ENCODE data around the gene SEC11C.
"Not testable (repeated sequence)": the region's sequence is repeated elsewhere in the genome, so short reads cannot be mapped to it uniquely, and the experiment has no call there.

The SEC11C gene

DNA sequence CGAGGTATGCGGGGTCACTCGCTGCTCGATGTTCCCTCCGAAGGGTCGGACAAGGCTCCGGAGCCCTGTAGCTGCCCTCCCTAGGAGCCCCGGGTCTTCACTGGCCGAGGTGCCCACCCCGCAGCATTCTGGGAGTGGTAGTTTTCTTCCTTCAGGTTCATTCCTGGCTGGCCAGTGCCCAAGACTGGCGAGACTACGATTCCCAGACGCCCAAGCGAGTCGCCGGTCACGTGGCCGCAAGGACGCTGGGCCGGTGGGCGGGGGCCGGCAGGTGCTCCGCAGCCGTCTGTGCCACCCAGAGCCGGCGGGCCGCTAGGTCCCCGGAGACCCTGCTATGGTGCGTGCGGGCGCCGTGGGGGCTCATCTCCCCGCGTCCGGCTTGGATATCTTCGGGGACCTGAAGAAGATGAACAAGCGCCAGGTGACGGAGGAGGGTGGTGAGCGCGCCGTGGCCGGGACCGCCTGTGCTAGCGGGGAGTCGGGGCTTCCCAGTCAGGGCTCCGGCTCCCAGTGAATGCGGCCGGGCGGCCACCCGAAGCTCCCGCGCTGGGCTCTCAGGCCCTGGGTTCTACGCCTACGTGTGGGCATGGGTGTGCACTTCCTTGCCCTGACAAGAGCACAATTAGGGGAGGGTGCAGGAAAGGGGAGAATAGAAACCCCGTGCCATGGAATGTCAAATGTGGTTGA, at the start of gene SEC11C:
Gene SEC11C, plus strand, starts transcription at position 270 of the 687 bp plus-strand sequence. Its CDS starts 65 bp downstream, at position 335.
- DNase-seq, result peak; percentile 95 to 98

- no peak for DNase-seq
Observed at GRCh38 chr18:59090966-59091603, 48.6 kb upstream of the SEC11C start.

- DNase-seq, result no peak
Observed at GRCh38 chr18:59093668-59094067, 46.0 kb upstream of the SEC11C start.

GRCh38 chr18:59094569-59094968, 45.1 kb upstream of the SEC11C start:
- no peak for DNase-seq

- DNase-seq, result peak; percentile 99 to 100
Observed at GRCh38 chr18:59096098-59096789, 43.4 kb upstream of the SEC11C start.

DNA sequence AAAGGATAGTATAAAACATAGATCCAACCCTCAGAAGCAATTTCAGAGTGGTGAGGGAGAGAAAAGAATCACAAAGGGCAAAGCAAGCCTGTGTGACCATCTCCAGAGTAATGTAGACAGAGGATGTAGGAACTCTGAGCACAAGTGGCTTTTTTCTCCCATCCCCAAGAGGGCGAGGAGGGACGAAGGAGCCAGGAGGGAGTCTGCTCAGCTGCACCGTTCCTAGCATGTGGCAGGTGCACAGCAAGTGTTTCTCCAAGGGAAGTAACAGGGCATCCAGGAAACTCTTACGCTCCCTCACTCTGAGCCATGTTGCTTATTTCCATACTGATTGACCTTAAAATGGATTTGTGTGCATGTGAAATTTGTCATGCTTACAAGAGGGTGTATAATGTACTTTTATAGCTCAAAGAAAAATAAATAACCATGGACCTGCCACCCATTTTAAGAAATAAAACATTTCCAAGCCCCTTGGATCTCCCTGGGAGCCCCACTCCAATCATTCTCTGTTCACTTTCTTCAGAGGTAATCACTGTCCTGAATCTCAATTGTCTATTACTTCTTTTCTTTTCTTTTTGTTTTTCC, 37.8 kb upstream of the SEC11C start:
- no peak for DNase-seq

GRCh38 chr18:59109375-59109774, 30.3 kb upstream of the SEC11C start:
- peak in 1 of 2 experiments; percentile 13 for DNase-seq

DNA sequence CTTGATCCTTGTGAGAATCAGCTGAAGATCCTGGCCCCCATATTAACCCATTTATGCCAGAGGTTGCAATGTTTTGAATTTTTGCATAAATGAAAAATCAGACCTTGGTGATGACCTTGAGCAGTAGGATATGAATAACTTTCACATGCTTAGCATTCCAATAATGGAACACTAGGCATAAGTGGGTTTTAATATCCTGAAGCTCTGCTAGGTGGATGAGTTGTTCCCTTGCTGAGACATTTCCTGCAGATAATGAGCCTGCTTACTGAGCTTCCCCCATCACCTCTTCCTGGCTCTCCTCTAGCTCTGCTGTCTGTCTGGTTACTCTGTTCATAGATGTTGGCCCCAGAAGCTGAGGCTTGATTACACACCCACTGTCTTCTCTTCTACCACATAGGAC, 25.5 kb upstream of the SEC11C start:
- DNase-seq, result no peak

- no peak for DNase-seq
Observed at GRCh38 chr18:59123588-59124369, 15.9 kb upstream of the SEC11C start.

GRCh38 chr18:59124370-59124704, 15.3 kb upstream of the SEC11C start:
- DNase-seq, result no peak

- DNase-seq, result peak in 1 of 2 experiments; percentile 18
Observed at GRCh38 chr18:59127047-59127446, 12.6 kb upstream of the SEC11C start.

- no peak for DNase-seq
Observed at GRCh38 chr18:59129951-59130703, 9.6 kb upstream of the SEC11C start.

DNA sequence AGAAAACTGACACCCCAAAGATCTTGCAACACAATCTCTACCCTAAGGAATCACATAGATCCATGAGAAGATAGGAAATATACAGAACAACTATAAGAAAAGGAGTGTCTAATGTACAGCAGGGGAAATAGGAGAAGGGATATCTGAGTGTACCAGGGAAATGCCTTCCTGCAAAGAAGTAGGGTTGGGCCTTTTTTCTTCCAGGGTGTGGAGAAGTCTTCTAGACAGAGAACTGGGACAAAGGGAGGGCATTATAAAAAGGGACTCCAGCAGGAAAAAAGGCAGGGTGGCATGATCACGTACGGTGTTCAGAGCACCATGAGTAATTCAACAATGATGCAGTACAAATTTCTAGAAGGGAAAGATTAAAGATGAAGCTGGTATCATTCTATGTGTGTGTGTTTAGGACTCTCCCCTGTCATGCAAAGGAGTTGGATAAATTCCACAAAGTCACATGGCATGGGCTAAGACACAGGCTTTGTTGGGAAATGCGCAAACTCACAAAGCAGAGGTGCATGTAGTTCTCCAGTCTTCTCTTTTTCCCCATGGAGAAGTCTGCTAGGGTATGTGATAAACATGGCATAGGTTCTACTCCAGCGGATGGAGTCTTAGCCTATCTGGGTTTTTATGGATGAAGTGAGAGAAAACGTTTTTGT, 6.7 kb upstream of the SEC11C start:
- DNase-seq, result no peak

DNA sequence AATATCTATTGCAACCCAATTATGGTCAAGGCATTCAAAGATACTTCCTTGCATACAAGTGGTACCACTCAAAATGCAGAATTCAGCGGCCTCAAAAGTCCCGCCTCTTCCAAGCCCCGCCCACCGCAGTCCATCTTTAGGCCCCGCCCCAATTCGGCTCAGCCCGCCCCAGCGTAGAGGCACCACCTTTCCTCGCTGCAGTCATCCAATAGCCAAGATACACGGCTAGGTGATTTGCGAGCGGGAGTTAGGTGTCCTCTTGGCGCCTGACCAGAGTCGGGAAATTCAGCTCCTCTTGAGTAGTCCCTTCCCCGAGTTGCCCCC, 431 bp upstream of the SEC11C start:
- DNase-seq, result peak; percentile 91 to 92

- peak in 1 of 2 experiments; percentile 29 for DNase-seq
Observed at GRCh38 chr18:59140302-59140885, 710 bp downstream of the SEC11C start.

GRCh38 chr18:59141294-59142068, 1.8 kb downstream of the SEC11C start:
- DNase-seq, result peak; percentile 69 to 78

- DNase-seq, result no peak
Observed at GRCh38 chr18:59142274-59142673, 2.6 kb downstream of the SEC11C start.

DNA sequence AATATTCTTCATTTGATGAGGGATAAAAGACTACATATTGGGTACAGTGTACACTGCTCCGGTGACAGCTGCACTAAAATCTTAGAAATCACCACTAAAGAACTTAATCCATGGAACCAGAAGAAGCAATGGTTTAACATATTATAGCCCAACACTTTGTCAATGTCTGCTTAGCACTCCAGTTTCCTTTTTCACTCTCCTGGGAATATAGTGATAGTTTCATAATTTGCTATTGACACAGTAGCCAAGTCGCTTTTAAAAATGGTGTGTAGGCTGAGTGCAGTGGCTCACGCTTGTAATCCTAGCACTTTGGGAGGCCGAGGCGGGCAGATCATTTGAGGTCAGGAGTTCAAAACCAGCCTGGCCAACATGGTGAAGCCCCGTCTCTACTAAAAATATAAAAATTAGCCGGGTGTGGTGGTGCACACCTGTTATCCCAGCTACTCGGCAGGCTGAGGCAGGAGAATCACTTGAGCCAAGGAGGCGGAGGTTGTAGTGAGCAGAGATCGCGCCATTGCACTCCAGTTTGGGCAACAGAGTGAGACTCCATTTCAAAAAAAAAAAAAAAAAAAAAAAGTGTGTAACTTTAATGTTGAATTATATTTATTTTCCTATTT, 3.2 kb downstream of the SEC11C start:
- not testable (repeated sequence) for DNase-seq

DNA sequence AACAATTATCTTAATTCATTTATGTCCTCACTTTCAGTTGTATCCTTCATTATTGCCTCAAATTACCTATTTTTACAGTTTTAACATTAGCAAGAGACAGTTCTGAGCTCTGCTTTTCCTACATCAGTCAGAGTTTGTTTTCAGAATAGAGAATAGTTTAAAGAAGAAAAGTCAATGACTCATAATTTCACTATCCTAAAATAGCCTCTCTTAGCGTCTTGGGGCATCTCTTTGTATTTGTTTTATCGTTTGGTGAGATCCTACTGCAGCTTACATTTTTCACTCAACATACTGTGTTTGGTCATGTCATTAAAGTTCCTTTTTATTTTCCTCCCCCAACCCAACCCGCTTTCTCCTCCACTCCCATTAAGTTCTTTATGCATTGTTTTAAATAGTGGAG, 3.8 kb downstream of the SEC11C start:
- no peak for DNase-seq

DNA sequence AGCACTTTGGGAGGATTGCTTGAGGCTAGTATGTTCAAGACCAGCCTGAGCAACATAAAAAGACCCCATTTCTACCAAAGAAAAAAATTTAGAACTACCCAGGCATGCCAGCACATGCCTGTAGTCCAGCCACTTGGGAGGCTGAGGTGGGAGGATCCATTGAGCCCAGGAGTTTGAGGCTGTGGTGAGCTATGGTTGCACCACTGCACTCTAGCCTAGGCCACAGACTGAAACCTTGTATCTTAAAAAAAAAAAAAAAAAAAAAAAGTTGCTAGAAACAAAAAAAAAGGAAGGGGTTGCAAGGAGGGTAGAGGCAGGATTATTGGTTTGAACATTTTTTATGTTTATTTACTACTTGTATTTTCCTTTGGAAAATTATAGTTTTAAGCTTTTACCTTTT, 4.8 kb downstream of the SEC11C start:
- no peak for DNase-seq

All from SHP77 (cell line).